WTC11 (cell line): Measurements from ENCODE around the gene EFCAB12. TPM values are rescaled to one million over a fixed set of nuclear protein-coding genes. Genes with fewer than 3 reads are reported as not detected.
"Not testable (repeated sequence)": the region's sequence is repeated elsewhere in the genome, so short reads cannot be mapped to it uniquely, and the experiment has no call there.

Experiments used
- ATAC-seq: fragments of 200-7000 bp; cut with Tn5 transposase; 2 replicates; pipeline ENCODE4 v1.10.0; 2021; ENCODE audit warnings: mild to moderate bottlenecking, moderate library complexity
- CTCF ChIA-PET: fragments of 300-600 bp; sonication (Branson Sonifier 250); formaldehyde crosslinking; loops from one replicate; lab custom pipeline; 2021; ENCODE audit warnings: antibody characterized with exemption; lab: Charles Lee
- POLR2A ChIA-PET: fragments of 350-600 bp; sonication (Branson Sonifier 250); formaldehyde crosslinking; loops from one replicate; lab custom pipeline; 2021; ENCODE audit warnings: antibody characterized with exemption; lab: Charles Lee
- DNase-seq: peaks from one replicate; pipeline ENCODE4 v3.0.0; 2021; ENCODE audit warnings: low spot score
- H3K27ac Mint-ChIP-seq: 2 replicates; pipeline ENCODE4 v1.8.0; 2021; ENCODE audit warnings: mixed read lengths
- H3K27me3 Mint-ChIP-seq: 2 replicates; pipeline ENCODE4 v1.8.0; 2021; ENCODE audit warnings: low read depth, mild to moderate bottlenecking, moderate library complexity, mixed read lengths
- H3K36me3 Mint-ChIP-seq: 2 replicates; pipeline ENCODE4 v1.8.0; 2021; ENCODE audit warnings: mixed read lengths
- H3K4me1 Mint-ChIP-seq: 2 replicates; pipeline ENCODE4 v1.8.0; 2022; ENCODE audit warnings: mixed read lengths
- H3K4me3 Mint-ChIP-seq: 2 replicates; pipeline ENCODE4 v1.8.0; 2021; ENCODE audit warnings: mild to moderate bottlenecking, moderate library complexity, mixed read lengths
- H3K9me3 Mint-ChIP-seq: 2 replicates; pipeline ENCODE4 v1.8.0; 2021; ENCODE audit warnings: mixed read lengths
- AR ChIP-seq: fragments of 250-450 bp; sonication (Bioruptor Pico); IDR thresholded peaks from 2 replicates; pipeline ENCODE4 v1.9.0; 2021; ENCODE audit warnings: mild to moderate bottlenecking
- ATF2 ChIP-seq: sonication (generic); formaldehyde crosslinking; IDR thresholded peaks from 2 replicates; pipeline ENCODE4 v1.8.1; 2022; ENCODE audit warnings: low read depth, missing genetic modification reagents, borderline replicate concordance
- ATF3 ChIP-seq: sonication (generic); formaldehyde crosslinking; conservative IDR thresholded peaks from 2 replicates; pipeline ENCODE4 v1.8.1; 2022; ENCODE audit warnings: mild to moderate bottlenecking, missing genetic modification reagents
- ATF6 ChIP-seq: sonication (generic); formaldehyde crosslinking; IDR thresholded peaks from 2 replicates; pipeline ENCODE4 v1.8.1; 2023; ENCODE audit warnings: mild to moderate bottlenecking, missing genetic modification reagents
- CBFB ChIP-seq: sonication (generic); formaldehyde crosslinking; IDR thresholded peaks from 2 replicates; pipeline ENCODE4 v1.8.1; 2022; ENCODE audit warnings: mild to moderate bottlenecking, low read depth, missing genetic modification reagents
- CDX4 ChIP-seq: fragments of 250-450 bp; sonication (Bioruptor Pico); IDR thresholded peaks from 2 replicates; pipeline ENCODE4 v1.9.0; 2021; ENCODE audit warnings: moderate library complexity, mild to moderate bottlenecking, inconsistent platforms, borderline replicate concordance
- CREB1 ChIP-seq: sonication (generic); formaldehyde crosslinking; IDR thresholded peaks from 2 replicates; pipeline ENCODE4 v1.8.0; 2023; ENCODE audit warnings: mild to moderate bottlenecking, missing genetic modification reagents
- E2F5 ChIP-seq: sonication (generic); formaldehyde crosslinking; IDR thresholded peaks from 2 replicates; pipeline ENCODE4 v1.8.1; 2022; ENCODE audit warnings: mild to moderate bottlenecking, moderate library complexity, missing genetic modification reagents
- GTF2I ChIP-seq: fragments of 250-450 bp; sonication (Bioruptor Pico); conservative IDR thresholded peaks from 2 replicates; pipeline ENCODE4 v1.4.0; 2021; ENCODE audit warnings: mild to moderate bottlenecking
- MXD4 ChIP-seq: fragments of 250-450 bp; sonication (Bioruptor Pico); IDR thresholded peaks from 2 replicates; pipeline ENCODE4 v1.8.0; 2021; ENCODE audit warnings: mild to moderate bottlenecking, moderate library complexity, borderline replicate concordance
- PRRX2 ChIP-seq: fragments of 250-450 bp; sonication (Bioruptor Pico); IDR thresholded peaks from 2 replicates; pipeline ENCODE4 v1.8.0; 2021; ENCODE audit warnings: mild to moderate bottlenecking
- RELA ChIP-seq: sonication (generic); formaldehyde crosslinking; IDR thresholded peaks from 2 replicates; pipeline ENCODE4 v1.8.1; 2022; ENCODE audit warnings: missing genetic modification reagents, mild to moderate bottlenecking, borderline replicate concordance
- SMAD3 ChIP-seq: sonication (generic); formaldehyde crosslinking; IDR thresholded peaks from 2 replicates; pipeline ENCODE4 v1.8.0; 2022; ENCODE audit warnings: missing genetic modification reagents, mild to moderate bottlenecking, borderline replicate concordance
- ZBTB43 ChIP-seq: sonication (generic); formaldehyde crosslinking; IDR thresholded peaks from 2 replicates; pipeline ENCODE4 v1.8.1; 2023; ENCODE audit warnings: mild to moderate bottlenecking, missing genetic modification reagents
- ZNF219 ChIP-seq: sonication (generic); formaldehyde crosslinking; IDR thresholded peaks from 2 replicates; pipeline ENCODE4 v1.8.0; 2023; ENCODE audit warnings: missing genetic modification reagents, mild to moderate bottlenecking, borderline replicate concordance
- ZNF232 ChIP-seq: sonication (generic); formaldehyde crosslinking; IDR thresholded peaks from 2 replicates; pipeline ENCODE4 v1.8.0; 2022; ENCODE audit warnings: mild to moderate bottlenecking, missing genetic modification reagents
- ZSCAN18 ChIP-seq: fragments of 250-450 bp; sonication (Bioruptor Pico); IDR thresholded peaks from 2 replicates; pipeline ENCODE4 v2.1.2; 2022; ENCODE audit warnings: mild to moderate bottlenecking, moderate library complexity
- total RNA-seq: library from RNA; stranded (reverse); gene quantifications from 3 replicates; pipeline ENCODE4 v1.2.3, GENCODE V29; 2021

EFCAB12 gene
- total RNA-seq, 1 experiment from 2014 or later, result 0.20 TPM

GRCh38 chr3:129389572-129389937 lies 38.9 kb downstream of the EFCAB12 start (continued):
- TF ChIP-seq ATF2 (CRISPR knock-in tag), result no peak
- no peak for TF ChIP-seq CBFB (CRISPR knock-in tag)
- TF ChIP-seq ZBTB43 (CRISPR knock-in tag), result no peak
- TF ChIP-seq PRRX2 (CRISPR knock-in tag), result no peak
- no peak for TF ChIP-seq ATF6 (CRISPR knock-in tag)
- TF ChIP-seq ATF3 (CRISPR knock-in tag), result no peak
- TF ChIP-seq E2F5 (CRISPR knock-in tag), result no peak
- TF ChIP-seq ZNF219 (CRISPR knock-in tag), result no peak

GRCh38 chr3:129388791-129389571 lies 39.5 kb downstream of the EFCAB12 start:
- ATAC-seq, result peak; percentile 51
- H3K27ac Mint-ChIP-seq, DNase-seq, H3K4me3 Mint-ChIP-seq, CTCF ChIA-PET, H3K27me3 Mint-ChIP-seq, POLR2A ChIA-PET, H3K9me3 Mint-ChIP-seq: not testable (repeated sequence)
- H3K4me1 Mint-ChIP-seq, result peaks cover 15% of the 10 kb centered on the region
- peaks cover 54% of the 10 kb centered on the region for H3K36me3 Mint-ChIP-seq

- Mint-ChIP-seq H3K27me3 (no peaks in the 10 kb centered on the region), H3K9me3 (no peaks in the 10 kb centered on the region), H3K27ac (no peak overlapping the region), H3K36me3 (peaks cover 44% of the 10 kb centered on the region), H3K4me1 (peaks cover 15% of the 10 kb centered on the region), H3K4me3 (no peak overlapping the region)
- no peak for TF ChIP-seq AR (CRISPR knock-in tag)
- ChIA-PET POLR2A (no interaction called here), CTCF (interaction anchor here (0.7 kb wide), 1 partner anchor 96 kb away, joined by 3 read pairs; no protein-coding TSS in a partner anchor)
- DNase-seq (no peak), ATAC-seq (no peak)
These were observed 40.9 kb downstream of the EFCAB12 start for GRCh38 chr3:129387487-129387886.

GRCh38 chr3:129386984-129387383 lies 41.5 kb downstream of the EFCAB12 start:
- Mint-ChIP-seq H3K36me3 (peaks cover 41% of the 10 kb centered on the region), H3K9me3 (no peaks in the 10 kb centered on the region), H3K4me1 (peaks cover 15% of the 10 kb centered on the region), H3K4me3 (no peak overlapping the region), H3K27me3 (no peaks in the 10 kb centered on the region), H3K27ac (peak overlapping the region; percentile 21; the same call in 1 of the 2 replicates)
- ChIA-PET CTCF (interaction anchor here (0.7 kb wide), 1 partner anchor 96 kb away, joined by 3 read pairs; no protein-coding TSS in a partner anchor), POLR2A (no interaction called here)
- ATAC-seq (no peak), DNase-seq (no peak)
- TF ChIP-seq RELA (CRISPR knock-in tag) (no peak), CDX4 (no peak), MXD4 (CRISPR knock-in tag) (no peak), ZNF232 (CRISPR knock-in tag) (no peak), SMAD3 (CRISPR knock-in tag) (no peak), GTF2I (CRISPR knock-in tag) (no peak), CREB1 (CRISPR knock-in tag) (no peak), ZSCAN18 (CRISPR knock-in tag) (no peak)
